Measurements from ENCODE around the gene SLC30A3.

The SLC30A3 gene

GRCh38 chr2:27261241-27261925, 1.5 kb downstream of the SLC30A3 start:
- in situ Hi-C loops (cut with MboI; ENCODE audit: low pct_unique_long_range_greater_than_20kb, low sequenced_read_pairs, unreplicated experiment): no loop called here

GRCh38 chr2:27258051-27258450, 4.8 kb downstream of the SLC30A3 start:
- DNase-seq (ENCODE audit: low spot score): no peak
- in situ Hi-C loops (cut with MboI; ENCODE audit: low pct_unique_long_range_greater_than_20kb, low sequenced_read_pairs, unreplicated experiment): no loop called here
- TF ChIP-seq, protein P1, sequence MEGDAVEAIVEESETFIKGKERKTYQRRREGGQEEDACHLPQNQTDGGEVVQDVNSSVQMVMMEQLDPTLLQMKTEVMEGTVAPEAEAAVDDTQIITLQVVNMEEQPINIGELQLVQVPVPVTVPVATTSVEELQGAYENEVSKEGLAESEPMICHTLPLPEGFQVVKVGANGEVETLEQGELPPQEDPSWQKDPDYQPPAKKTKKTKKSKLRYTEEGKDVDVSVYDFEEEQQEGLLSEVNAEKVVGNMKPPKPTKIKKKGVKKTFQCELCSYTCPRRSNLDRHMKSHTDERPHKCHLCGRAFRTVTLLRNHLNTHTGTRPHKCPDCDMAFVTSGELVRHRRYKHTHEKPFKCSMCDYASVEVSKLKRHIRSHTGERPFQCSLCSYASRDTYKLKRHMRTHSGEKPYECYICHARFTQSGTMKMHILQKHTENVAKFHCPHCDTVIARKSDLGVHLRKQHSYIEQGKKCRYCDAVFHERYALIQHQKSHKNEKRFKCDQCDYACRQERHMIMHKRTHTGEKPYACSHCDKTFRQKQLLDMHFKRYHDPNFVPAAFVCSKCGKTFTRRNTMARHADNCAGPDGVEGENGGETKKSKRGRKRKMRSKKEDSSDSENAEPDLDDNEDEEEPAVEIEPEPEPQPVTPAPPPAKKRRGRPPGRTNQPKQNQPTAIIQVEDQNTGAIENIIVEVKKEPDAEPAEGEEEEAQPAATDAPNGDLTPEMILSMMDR (IDR thresholded peaks at IDR 0.05; ENCODE audit: extremely low read depth, insufficient read depth, missing control alignments): no peak

More at GRCh38 chr2:27261241-27261925, 1.5 kb downstream of the SLC30A3 start:
- TF ChIP-seq, protein P1 (IDR thresholded peaks at IDR 0.05; ENCODE audit: extremely low read depth, insufficient read depth, missing control alignments): no peak
- DNase-seq (ENCODE audit: low spot score): no peak

- in situ Hi-C loops (cut with MboI; ENCODE audit: low pct_unique_long_range_greater_than_20kb, low sequenced_read_pairs, unreplicated experiment): no loop called here
- DNase-seq (ENCODE audit: low spot score): no peak
- TF ChIP-seq, protein P1 (IDR thresholded peaks at IDR 0.05; ENCODE audit: extremely low read depth, insufficient read depth, missing control alignments): no peak
Measured at GRCh38 chr2:27256855-27257454, 5.9 kb downstream of the SLC30A3 start.

- TF ChIP-seq, protein P1 (IDR thresholded peaks at IDR 0.05; ENCODE audit: extremely low read depth, insufficient read depth, missing control alignments): no peak
- in situ Hi-C loops (cut with MboI; ENCODE audit: low pct_unique_long_range_greater_than_20kb, low sequenced_read_pairs, unreplicated experiment): no loop called here
- DNase-seq (ENCODE audit: low spot score): no peak
Measured at GRCh38 chr2:27255660-27256059, 7.2 kb downstream of the SLC30A3 start.

DNA sequence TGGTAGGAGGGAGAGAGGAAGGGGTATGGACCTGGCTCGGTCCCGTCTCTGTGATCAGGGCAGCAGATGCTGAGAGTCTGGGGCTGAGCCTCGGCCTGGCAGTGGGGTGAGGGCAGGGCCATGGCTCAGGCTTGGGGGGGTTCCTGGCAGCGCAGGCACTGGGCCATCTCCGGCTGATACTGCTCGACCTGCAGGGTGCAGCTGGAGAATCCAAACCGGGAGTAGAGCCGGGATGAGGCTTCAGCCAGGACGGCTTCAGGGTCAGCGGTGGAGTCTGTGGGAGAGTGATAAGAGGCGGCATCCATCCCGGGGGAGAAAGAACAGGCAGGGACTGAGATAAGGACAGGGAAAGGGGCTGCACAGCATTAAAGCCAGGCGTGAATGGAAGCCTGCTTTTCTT, 7.7 kb downstream of the SLC30A3 start:
- no peak for DNase-seq (ENCODE audit: low spot score)
- in situ Hi-C loops (cut with MboI; ENCODE audit: low pct_unique_long_range_greater_than_20kb, low sequenced_read_pairs, unreplicated experiment): no loop called here
- TF ChIP-seq, protein P1 (IDR thresholded peaks at IDR 0.05; ENCODE audit: extremely low read depth, insufficient read depth, missing control alignments): no peak

- TF ChIP-seq, protein P1 (IDR thresholded peaks at IDR 0.05; ENCODE audit: extremely low read depth, insufficient read depth, missing control alignments): no peak
- in situ Hi-C loops (cut with MboI; ENCODE audit: low pct_unique_long_range_greater_than_20kb, low sequenced_read_pairs, unreplicated experiment): no loop called here
- DNase-seq (ENCODE audit: low spot score): no peak
Measured at GRCh38 chr2:27251766-27252165, 11.1 kb downstream of the SLC30A3 start.

All from GM13977 (cell line).